ENCODE results near the gene COL28A1. TPM values are rescaled to one million over a fixed set of nuclear protein-coding genes. Genes with fewer than 3 reads are reported as not detected.

Gene COL28A1
- total RNA-seq, 2 donors from 2014 or later: 1.8 to 6.2 TPM

DNA sequence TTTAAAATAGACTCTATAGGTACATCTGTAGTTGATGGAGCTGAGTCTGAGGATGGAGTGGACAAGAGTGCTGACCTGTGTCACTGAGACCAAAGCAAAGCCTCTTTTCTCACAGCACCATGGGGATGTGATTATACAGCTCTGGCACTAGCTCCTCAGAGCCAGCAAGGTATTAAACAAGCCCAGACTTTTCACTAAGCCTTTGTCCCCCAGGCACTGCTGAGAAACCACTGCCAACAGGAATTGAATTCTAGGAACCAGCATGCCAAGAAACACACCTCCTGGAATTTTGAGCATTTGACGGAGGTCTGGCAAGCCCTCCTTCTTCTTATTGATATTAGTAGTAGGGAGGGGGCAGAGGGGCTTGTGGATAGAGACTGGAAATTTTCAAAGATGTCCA lies 206.3 kb downstream of the COL28A1 start:
- DNase-seq (ENCODE audit: low spot score): peak; percentile 65
- H3K27ac ChIP-seq: peak overlapping the region in 1 of 2 donors; percentile 16
- intact Hi-C loops (cut with DNase I): no loop called here
- H3K4me3 ChIP-seq: no peak overlapping the region
- no peaks in the 10 kb centered on the region for H3K36me3 ChIP-seq
- 27% methylated on average over 1 of the region's 1 CpG for WGBS
- peak; percentile 64 for TF ChIP-seq POLR2AphosphoS5 (IDR thresholded peaks at IDR 0.05)
- TF ChIP-seq, protein P1, sequence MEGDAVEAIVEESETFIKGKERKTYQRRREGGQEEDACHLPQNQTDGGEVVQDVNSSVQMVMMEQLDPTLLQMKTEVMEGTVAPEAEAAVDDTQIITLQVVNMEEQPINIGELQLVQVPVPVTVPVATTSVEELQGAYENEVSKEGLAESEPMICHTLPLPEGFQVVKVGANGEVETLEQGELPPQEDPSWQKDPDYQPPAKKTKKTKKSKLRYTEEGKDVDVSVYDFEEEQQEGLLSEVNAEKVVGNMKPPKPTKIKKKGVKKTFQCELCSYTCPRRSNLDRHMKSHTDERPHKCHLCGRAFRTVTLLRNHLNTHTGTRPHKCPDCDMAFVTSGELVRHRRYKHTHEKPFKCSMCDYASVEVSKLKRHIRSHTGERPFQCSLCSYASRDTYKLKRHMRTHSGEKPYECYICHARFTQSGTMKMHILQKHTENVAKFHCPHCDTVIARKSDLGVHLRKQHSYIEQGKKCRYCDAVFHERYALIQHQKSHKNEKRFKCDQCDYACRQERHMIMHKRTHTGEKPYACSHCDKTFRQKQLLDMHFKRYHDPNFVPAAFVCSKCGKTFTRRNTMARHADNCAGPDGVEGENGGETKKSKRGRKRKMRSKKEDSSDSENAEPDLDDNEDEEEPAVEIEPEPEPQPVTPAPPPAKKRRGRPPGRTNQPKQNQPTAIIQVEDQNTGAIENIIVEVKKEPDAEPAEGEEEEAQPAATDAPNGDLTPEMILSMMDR (IDR thresholded peaks at IDR 0.05): no peak
- H3K4me1 ChIP-seq (replicated peaks): no peaks in the 10 kb centered on the region
- H3K9me3 ChIP-seq: no peaks in the 10 kb centered on the region
- H3K27me3 ChIP-seq (replicated peaks; ENCODE audit: insufficient read depth): no peaks in the 10 kb centered on the region

DNA sequence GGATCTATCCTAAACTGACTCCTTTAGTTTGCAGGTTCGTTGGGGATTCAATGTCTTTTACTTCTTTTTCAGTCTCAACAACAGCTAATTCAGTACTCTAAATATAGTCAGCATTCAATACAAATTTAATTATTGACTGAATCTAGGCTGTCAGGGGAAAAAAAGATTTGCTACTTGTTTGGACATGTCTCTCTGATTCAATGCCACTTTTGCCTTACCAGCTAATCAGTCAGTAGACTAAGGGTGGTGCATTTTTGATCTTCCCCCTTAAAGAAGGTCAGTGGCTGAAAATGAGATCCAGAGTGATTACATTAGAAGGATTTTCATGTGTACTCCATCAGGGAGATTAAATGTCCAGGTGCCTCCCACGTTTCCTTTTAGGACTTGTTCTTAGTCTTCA lies 208.2 kb downstream of the COL28A1 start:
- H3K4me1 ChIP-seq (replicated peaks): no peaks in the 10 kb centered on the region
- DNase-seq (ENCODE audit: low spot score): no peak
- no peaks in the 10 kb centered on the region for H3K36me3 ChIP-seq
- H3K4me3 ChIP-seq: no peak overlapping the region
- H3K27ac ChIP-seq: no peak overlapping the region
- TF ChIP-seq POLR2AphosphoS5 (IDR thresholded peaks at IDR 0.05): no peak
- TF ChIP-seq POLR2A (IDR thresholded peaks at IDR 0.05): no peak
- intact Hi-C loops (cut with DNase I): no loop called here
- WGBS: 48% methylated on average over 2 of the region's 2 CpGs
- no peaks in the 10 kb centered on the region for H3K9me3 ChIP-seq
- H3K27me3 ChIP-seq (replicated peaks; ENCODE audit: insufficient read depth): no peaks in the 10 kb centered on the region

DNA sequence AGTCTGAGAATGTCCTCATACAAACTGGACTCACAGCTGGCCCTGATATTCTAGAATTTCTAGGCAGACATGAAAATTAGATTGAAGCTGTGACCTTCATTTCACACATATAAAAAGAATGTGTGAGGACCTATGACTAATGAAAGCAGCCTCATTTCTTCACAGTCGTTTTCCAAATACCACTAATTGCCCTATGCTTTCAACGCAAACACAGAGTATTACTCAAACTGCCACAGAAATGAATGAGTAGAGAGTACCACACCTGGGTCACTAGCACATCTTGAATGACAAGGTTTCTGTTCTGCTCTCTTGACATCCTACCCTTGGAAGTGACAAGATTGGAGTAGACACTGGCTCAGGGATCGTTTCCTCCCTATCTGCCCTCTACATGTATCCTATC lies 211.0 kb downstream of the COL28A1 start:
- Histone ChIP-seq H3K9me3 (no peaks in the 10 kb centered on the region), H3K4me3 (no peak overlapping the region), H3K36me3 (no peaks in the 10 kb centered on the region), H3K27me3 (replicated peaks; ENCODE audit: insufficient read depth) (no peaks in the 10 kb centered on the region), H3K27ac (no peak overlapping the region), H3K4me1 (replicated peaks) (no peaks in the 10 kb centered on the region)
- DNase-seq (ENCODE audit: low spot score): no peak
- TF ChIP-seq POLR2AphosphoS5 (IDR thresholded peaks at IDR 0.05): no peak
- TF ChIP-seq, protein P1 (IDR thresholded peaks at IDR 0.05): no peak
- no peak for TF ChIP-seq POLR2A (IDR thresholded peaks at IDR 0.05)
- intact Hi-C loops (cut with DNase I): no loop called here
- WGBS: 91% methylated on average over 3 of the region's 3 CpGs

DNA sequence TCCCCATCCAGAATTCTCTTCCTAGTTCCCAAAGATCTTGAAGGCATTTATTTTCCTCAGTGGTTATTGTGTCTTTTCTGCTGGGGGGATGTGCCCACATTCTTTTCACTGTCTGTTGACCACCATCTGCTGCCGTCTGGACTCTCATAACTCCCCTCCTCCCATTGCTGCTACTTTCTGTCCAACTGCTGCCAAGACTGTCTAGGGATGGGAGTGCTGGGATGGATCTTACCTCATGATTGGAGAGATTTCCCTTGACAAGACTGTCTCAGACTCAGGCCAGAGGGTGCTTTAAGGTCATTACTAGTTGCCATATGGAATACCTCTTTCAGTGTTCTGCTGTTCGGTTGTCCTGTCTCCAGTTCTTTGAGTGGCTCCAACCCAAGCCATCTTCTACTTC lies 211.8 kb downstream of the COL28A1 start:
- WGBS: 85% methylated on average over 2 of the region's 2 CpGs

DNA sequence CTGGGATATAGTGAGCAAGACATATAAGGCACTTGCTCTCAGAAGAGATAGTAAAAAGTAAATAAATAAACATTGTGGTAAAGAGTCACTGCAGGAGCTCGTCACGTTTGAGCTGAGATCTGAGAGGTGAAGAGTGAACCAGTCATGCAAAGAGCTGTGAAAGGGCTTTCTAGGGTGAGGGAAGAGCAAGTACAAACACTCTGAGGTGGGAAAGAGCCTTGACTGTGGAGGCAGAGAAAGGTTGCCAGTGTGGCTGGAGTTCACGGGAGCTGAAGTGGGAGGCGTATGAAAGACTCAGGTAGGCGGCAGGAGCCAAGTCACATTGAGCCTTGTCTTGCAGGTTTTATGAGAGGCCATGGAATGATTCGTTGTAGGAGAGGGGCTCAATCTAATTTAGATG lies 212.3 kb downstream of the COL28A1 start:
- TF ChIP-seq POLR2AphosphoS5 (IDR thresholded peaks at IDR 0.05): no peak
- no peak for TF ChIP-seq POLR2A (IDR thresholded peaks at IDR 0.05)
- TF ChIP-seq, protein P1 (IDR thresholded peaks at IDR 0.05): no peak
- Histone ChIP-seq H3K9me3 (no peaks in the 10 kb centered on the region), H3K36me3 (no peaks in the 10 kb centered on the region), H3K4me3 (no peak overlapping the region), H3K4me1 (replicated peaks) (no peaks in the 10 kb centered on the region), H3K27me3 (replicated peaks; ENCODE audit: insufficient read depth) (no peaks in the 10 kb centered on the region), H3K27ac (no peak overlapping the region)
- no peak for DNase-seq (ENCODE audit: low spot score)
- WGBS: 47% methylated on average over 6 of the region's 6 CpGs
- intact Hi-C loops (cut with DNase I): no loop called here

More for the DNA sequence above, 211.8 kb downstream of the COL28A1 start:
- H3K27ac ChIP-seq: no peak overlapping the region
- intact Hi-C loops (cut with DNase I): no loop called here
- H3K4me3 ChIP-seq: no peak overlapping the region
- no peaks in the 10 kb centered on the region for H3K36me3 ChIP-seq
- H3K27me3 ChIP-seq (replicated peaks; ENCODE audit: insufficient read depth): no peaks in the 10 kb centered on the region
- no peaks in the 10 kb centered on the region for H3K9me3 ChIP-seq
- no peaks in the 10 kb centered on the region for H3K4me1 ChIP-seq (replicated peaks)
- TF ChIP-seq POLR2AphosphoS5 (IDR thresholded peaks at IDR 0.05) (no peak), POLR2A (IDR thresholded peaks at IDR 0.05) (no peak)
- TF ChIP-seq, protein P1 (IDR thresholded peaks at IDR 0.05): no peak
- DNase-seq (ENCODE audit: low spot score): no peak

Data from prostate gland (tissue), 2 donors.